ENCODE data around the gene EPS15. TPM values are rescaled to one million over a fixed set of nuclear protein-coding genes. Genes with fewer than 3 reads are reported as not detected.

Gene EPS15
- total and polyA plus RNA-seq, 9 of the 15 experiments (the other 6 are each of a cell fraction or from before 2014, with no cell fraction given): 23.1 to 69.0 (median 41.7) TPM

DNA sequence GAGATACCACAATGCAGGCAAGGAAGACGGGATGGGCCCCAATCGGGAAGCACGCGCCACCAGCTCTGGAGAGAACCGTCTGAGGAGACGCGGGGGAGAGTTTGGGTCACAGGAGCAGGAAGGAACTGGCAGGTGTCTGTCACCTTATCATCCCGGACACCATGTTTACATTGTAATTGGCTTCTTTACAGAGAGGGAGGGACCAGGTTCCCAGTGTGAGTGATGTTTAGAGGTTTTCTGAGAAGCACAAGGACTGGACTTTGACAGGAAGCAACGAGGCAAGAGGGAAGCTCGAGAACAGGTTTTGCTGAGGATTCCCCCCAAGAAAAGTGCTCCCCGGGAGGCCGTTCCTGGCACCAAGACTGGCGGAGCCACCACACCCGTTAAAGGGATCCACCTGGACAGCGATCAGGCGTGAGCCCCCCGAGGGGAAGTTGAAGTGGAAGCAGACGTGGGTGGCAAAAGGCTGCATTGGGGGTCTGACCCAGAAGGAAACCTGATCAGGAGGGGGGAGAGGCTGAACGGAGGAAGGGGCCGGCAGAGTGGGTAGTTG, 957 bp downstream of the EPS15 start (continued):
- TF ChIP-seq HNRNPLL (IDR thresholded peaks at IDR 0.05; ENCODE audit: low read depth, low read length, poor library complexity, severe bottlenecking) (peak; percentile 31), ZC3H11A (IDR thresholded peaks at IDR 0.05; ENCODE audit: low read depth, low read length) (0 out of 2 replicates have a peak, but pooled peaks have one; percentile 12), SMAD4 (CRISPR knock-in tag; conservative IDR thresholded peaks at IDR 0.05) (peak; percentile 99), CBX8 (IDR thresholded peaks at IDR 0.05; ENCODE audit: borderline replicate concordance, extremely low read depth, low read depth, low read length, poor library complexity, severe bottlenecking) (no peak), MEIS2 (IDR thresholded peaks at IDR 0.05; ENCODE audit: partially characterized antibody) (peak; percentile 99), RAD51 (IDR thresholded peaks at IDR 0.05; ENCODE audit: borderline replicate concordance, low read depth) (peak; percentile 37; the same call in 1 of the 2 replicates), NCOA6 (IDR thresholded peaks at IDR 0.05) (no peak), NCOR1 (IDR thresholded peaks at IDR 0.05) (peak; percentile 97), TAL1 (IDR thresholded peaks at IDR 0.05) (peak; percentile 78), HMGN3 (IDR thresholded peaks at IDR 0.05; ENCODE audit: borderline replicate concordance, extremely low read depth, insufficient read length, low read depth, low read length) (peak; percentile 78), KLF16 (IDR thresholded peaks at IDR 0.05) (peak; percentile 91), CREBBP (IDR thresholded peaks at IDR 0.05; ENCODE audit: low read depth, low read length) (no peak), TCF3 (CRISPR knock-in tag; IDR thresholded peaks at IDR 0.05) (peak; percentile 91), MTA2 (IDR thresholded peaks at IDR 0.05; ENCODE audit: low read depth) (peak; percentile 79), STAT5A (IDR thresholded peaks at IDR 0.05; ENCODE audit: borderline replicate concordance, low read length) (peak; percentile 74), NR2C1 (IDR thresholded peaks at IDR 0.05) (peak; percentile 41; the same call in 1 of the 2 replicates), NR2C1 (tag; IDR thresholded peaks at IDR 0.05) (no peak), NCOA1 (IDR thresholded peaks at IDR 0.05; ENCODE audit: low read depth) (peak; percentile 87), NFATC3 (IDR thresholded peaks at IDR 0.05) (no peak), FOXK2 (conservative IDR thresholded peaks at IDR 0.05 in 1 of 2, IDR thresholded peaks at IDR 0.05 in 1 of 2; ENCODE audit: low read depth in 2 of 2) (peak; percentile 99 to 100), HDAC1 (IDR thresholded peaks at IDR 0.05) (peak in 1 of 2 experiments; percentile 98; a peak in 3 of 4 replicates), DPF2 (IDR thresholded peaks at IDR 0.05) (peak; percentile 93), POLR2AphosphoS5 (IDR thresholded peaks at IDR 0.05; ENCODE audit: control insufficient read depth, insufficient read depth, low read depth, low read length) (peak; percentile 87)
- TF ChIP-seq, protein P1, sequence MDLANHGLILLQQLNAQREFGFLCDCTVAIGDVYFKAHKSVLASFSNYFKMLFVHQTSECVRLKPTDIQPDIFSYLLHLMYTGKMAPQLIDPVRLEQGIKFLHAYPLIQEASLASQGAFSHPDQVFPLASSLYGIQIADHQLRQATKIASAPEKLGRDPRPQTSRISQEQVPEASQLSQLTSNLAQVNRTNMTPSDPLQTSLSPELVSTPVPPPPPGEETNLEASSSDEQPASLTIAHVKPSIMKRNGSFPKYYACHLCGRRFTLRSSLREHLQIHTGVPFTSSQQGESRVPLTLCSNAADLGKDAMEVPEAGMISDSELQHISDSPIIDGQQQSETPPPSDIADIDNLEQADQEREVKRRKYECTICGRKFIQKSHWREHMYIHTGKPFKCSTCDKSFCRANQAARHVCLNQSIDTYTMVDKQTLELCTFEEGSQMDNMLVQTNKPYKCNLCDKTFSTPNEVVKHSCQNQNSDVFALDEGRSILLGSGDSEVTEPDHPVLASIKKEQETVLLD (IDR thresholded peaks at IDR 0.05): peak; percentile 54; the same call in 1 of the 2 replicates
- TF ChIP-seq, protein P2, sequence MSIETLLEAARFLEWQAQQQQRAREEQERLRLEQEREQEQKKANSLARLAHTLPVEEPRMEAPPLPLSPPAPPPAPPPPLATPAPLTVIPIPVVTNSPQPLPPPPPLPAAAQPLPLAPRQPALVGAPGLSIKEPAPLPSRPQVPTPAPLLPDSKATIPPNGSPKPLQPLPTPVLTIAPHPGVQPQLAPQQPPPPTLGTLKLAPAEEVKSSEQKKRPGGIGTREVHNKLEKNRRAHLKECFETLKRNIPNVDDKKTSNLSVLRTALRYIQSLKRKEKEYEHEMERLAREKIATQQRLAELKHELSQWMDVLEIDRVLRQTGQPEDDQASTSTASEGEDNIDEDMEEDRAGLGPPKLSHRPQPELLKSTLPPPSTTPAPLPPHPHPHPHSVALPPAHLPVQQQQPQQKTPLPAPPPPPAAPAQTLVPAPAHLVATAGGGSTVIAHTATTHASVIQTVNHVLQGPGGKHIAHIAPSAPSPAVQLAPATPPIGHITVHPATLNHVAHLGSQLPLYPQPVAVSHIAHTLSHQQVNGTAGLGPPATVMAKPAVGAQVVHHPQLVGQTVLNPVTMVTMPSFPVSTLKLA (conservative IDR thresholded peaks at IDR 0.05): peak; percentile 96 to 98
- TF ChIP-seq, protein P3, sequence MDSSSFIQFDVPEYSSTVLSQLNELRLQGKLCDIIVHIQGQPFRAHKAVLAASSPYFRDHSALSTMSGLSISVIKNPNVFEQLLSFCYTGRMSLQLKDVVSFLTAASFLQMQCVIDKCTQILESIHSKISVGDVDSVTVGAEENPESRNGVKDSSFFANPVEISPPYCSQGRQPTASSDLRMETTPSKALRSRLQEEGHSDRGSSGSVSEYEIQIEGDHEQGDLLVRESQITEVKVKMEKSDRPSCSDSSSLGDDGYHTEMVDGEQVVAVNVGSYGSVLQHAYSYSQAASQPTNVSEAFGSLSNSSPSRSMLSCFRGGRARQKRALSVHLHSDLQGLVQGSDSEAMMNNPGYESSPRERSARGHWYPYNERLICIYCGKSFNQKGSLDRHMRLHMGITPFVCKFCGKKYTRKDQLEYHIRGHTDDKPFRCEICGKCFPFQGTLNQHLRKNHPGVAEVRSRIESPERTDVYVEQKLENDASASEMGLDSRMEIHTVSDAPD (CRISPR knock-in tag; IDR thresholded peaks at IDR 0.05): 0 out of 2 replicates have a peak, but pooled peaks have one; percentile 10

Data from K562 (cell line).